C4-2B (cell line): Measurements from ENCODE around the gene PNPLA6.

Source experiments
- CTCF ChIP-seq: fragments of 450-650 bp; conservative IDR thresholded peaks from 2 replicates; pipeline ENCODE4 v1.5.1; 2017; ENCODE audit warnings: mild to moderate bottlenecking
- ZFX ChIP-seq: fragments of 450-650 bp; IDR thresholded peaks from 2 replicates; pipeline ENCODE4 v1.6.1; 2017

GRCh38 chr19:7575434-7576040, 40.0 kb downstream of the PNPLA6 start:
- TF ChIP-seq CTCF (no peak), ZFX (no peak)
